GM12891 (cell line): ENCODE results near the gene TENM4.

ENCODE experiments used
- PAX5 ChIP-seq: IDR thresholded peaks from 2 replicates; pipeline ENCODE4 v1.6.1; 2011; ENCODE audit warnings: low read length, moderate library complexity, mild to moderate bottlenecking; ENCODE audit not compliant: insufficient read depth, severe bottlenecking
- POLR2A ChIP-seq: IDR thresholded peaks from 2 replicates; pipeline ENCODE4 v1.6.1; 2011; ENCODE audit warnings: low read depth, low read length, control low read depth
- POLR2AphosphoS5 ChIP-seq: IDR thresholded peaks from 2 replicates; pipeline ENCODE4 v1.6.1; 2011; ENCODE audit warnings: low read depth, low read length, control low read depth
- POU2F2 ChIP-seq: IDR thresholded peaks from 2 replicates; pipeline ENCODE4 v1.6.1; 2011; ENCODE audit warnings: low read depth, mild to moderate bottlenecking, control low read depth, low read length, moderate library complexity
- SPI1 ChIP-seq: IDR thresholded peaks from 2 replicates; pipeline ENCODE4 v1.6.1; 2011; ENCODE audit warnings: low read depth, low read length, control low read depth
- TAF1 ChIP-seq: IDR thresholded peaks from 2 replicates; pipeline ENCODE4 v1.6.1; 2011; ENCODE audit warnings: low read depth, low read length, control low read depth

- TF ChIP-seq POLR2AphosphoS5 (no peak), TAF1 (no peak), POLR2A (no peak), POU2F2 (no peak), SPI1 (no peak), PAX5 (no peak)
Observed at GRCh38 chr11:79296141-79296540, 144.7 kb downstream of the TENM4 start.
